Activated CD4-positive, alpha-beta T cell treated with anti-CD3 and anti-CD28 coated beads, Interleukin-2, Interleukin-4, amounts not matched to agents 100 ng/mL and 50 ng/mL, durations not matched to agents 16 hours and 8 hours (primary cell): ENCODE data around the gene SDF4.

ENCODE experiments used
- DNase-seq: peaks from one replicate; pipeline ENCODE4 v3.0.0-alpha.2; 2020; ENCODE audit warnings: low spot score

The SDF4 gene

DNA sequence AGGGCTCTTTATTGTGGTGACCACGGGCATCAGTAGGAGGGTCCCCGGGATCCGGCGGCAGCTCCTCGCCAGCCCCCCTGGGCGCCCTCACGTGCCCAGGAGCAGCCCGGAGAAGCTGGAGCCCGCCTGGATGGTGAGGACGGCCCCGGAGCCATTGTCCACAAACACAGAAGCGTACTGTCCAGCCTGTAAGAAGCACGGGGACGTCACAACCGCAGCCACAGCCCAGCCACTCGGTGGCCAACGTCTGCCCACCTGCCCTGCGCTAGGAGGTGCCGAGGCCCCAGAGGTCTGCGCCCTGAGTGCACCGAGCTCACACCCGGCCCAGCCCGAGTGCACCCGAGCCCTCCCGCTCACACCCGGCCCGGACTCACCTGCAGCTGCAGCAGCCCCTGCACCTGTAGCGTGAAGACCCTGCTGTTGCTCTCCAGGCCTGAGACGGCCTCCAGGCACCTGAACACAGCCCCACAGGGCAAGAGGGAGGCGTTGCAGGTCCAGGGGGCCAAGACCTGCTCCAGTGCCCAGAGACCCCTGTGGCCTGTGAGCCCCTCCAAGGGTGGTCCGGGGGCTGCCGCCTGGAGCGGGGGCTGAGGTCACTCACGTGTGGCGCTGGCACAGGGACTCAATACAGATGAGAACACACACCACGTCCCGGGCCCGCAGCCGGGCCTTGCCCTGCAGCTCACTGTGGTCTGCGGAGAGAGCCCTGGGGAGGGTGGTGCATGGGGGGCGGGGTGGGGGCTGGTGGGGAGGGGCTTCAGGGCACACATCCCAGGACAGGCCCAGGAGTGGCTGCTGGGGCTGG lies 10.9 kb upstream of the SDF4 start:
- no peak for DNase-seq

GRCh38 chr1:1241588-1242219 lies 9.9 kb upstream of the SDF4 start:
- no peak for DNase-seq

DNA sequence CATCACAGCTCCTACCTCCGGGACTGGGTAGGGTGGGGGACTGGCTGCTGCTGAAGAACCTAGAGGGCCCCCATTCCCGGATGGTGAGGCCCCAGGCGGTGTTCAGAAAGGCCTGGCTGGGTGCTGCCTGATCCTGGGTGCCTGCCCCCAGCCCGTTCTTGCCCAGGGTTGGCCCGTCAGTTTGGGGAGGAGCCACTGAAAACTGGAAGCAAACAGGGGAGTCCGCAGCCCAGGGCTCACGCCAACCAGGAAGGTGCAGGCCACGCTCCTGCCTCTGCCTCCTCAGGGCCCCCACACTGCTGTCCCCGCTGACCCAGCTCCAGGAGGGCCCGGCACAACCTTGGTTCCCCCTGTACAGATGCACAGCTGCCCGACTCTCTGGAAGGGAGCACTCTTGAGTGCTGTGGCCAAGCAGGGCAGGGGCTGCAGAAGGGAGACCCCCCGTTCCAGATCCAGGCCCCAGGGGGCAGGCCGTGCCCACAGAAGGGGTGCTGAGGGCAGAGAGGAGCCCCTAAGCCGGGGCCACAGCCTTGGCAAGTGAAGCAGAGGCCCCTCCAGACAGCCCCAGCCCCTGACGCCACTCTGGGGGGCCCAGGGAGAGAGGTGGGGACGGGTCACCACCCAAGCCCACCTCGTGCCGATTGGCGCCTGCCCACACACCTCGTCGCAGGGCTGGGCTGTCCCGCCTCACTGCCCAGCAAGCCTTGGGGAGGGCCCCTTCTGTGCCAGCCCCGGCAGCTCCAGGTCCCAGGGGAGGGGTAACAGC lies 9.2 kb upstream of the SDF4 start:
- DNase-seq = no peak

DNA sequence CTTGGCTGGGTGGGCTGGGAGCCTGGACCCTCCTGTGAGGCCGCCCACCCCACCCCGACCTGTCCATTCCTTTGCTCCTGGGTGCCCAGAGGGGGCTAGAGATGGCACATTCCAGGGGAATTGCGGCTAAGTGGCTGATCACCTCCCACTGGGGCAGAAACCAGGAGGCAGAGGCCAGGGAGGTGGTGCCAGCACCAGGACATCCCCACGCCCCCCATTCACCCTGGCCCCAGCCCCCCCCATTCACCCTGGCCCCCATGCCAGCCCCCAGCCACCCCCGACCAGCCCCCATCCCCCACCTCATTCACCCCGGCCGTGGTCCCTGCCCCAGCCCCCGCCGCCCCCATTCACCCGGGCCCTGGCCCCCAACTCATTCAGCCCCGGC lies 8.5 kb upstream of the SDF4 start:
- DNase-seq = no peak

- DNase-seq = no peak
Observed at GRCh38 chr1:1239614-1240347, 8.0 kb upstream of the SDF4 start.

GRCh38 chr1:1239227-1239613 lies 7.4 kb upstream of the SDF4 start:
- no peak for DNase-seq

- DNase-seq = no peak
Observed at GRCh38 chr1:1238702-1239178, 6.9 kb upstream of the SDF4 start.

DNA sequence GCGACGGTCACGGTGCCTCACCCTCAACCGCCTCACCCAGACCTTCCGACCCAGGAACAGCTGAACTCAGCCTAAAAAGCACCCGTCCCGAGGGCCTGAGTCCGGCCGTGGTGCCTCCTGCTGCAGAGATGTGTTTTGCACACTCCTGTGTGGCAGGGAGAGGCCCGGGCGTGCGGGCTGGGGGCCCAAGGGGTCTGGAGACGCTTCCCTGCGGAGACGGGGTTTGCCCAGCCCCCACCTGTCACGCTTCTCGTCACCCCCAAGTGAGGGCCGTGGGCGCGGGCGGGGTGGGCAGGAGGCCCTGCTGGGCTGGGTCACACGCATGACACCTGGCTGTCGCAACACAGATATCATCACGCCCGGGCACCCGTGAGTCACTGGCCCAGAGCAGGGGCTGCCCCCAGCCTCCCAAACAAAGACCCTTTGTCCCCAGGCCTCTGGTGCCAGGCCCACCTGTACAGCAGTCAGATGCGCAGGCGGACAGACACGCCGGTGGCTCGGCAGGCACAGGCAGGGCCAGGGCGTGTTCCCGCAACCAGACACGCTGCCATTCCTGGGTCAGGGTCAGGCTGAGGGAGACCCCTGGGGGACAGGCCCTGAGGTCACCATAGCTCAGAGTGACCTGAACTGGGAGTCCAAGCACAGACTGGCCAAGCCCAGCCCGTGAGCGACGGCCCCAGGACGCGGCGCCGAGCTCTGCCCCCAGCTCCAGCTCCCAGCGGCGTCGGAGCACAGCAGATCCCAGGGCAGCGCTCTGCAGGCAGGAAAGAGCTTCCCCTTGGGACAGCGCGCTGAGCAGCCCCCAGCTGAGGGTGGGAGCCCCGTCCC lies 6.3 kb upstream of the SDF4 start:
- no peak for DNase-seq

DNA sequence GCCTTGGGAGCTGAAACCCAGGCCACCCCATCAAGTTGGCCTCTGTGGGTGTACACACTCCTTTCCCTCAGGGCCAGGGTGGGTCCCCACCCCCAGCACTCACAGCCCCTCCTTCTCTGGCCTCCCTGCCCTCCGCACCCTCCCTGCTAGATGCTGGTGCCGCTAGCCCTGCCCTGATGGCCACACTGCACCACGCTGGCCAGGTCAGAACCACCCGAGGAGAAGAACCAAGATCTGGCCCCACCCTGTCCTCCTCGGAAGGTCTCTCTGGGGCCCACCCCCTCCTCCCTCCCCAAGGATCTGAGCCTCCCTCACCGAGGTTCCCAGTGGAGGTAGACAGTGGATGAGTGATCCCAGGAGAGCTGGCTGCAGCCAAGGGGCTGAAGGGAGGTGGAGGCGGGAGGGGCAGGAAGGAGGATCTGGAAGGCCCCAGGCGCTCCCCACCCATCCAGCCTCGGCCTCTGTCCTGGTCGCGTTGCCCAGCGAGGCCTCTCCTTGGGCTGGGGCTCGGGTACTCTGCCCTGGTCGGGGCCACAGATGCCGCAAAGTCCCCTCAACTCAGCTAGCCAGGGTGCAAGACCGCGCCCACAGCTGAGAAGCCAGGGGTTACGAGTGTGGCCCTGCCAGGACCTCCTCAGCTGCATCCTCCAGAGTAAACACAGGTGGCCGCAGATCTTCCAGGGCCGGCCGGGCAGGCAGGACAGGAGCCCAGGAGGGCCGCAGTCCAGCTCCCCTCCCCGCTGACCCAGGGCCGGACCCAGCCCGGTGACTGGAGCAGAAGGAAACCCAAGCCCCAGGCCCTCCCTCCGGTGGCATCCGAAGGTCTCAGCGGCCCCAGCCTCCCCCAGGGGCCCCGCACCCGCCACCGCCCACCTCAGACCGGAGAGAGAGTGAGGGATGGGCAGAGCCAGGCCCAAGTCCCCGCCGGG lies 5.4 kb upstream of the SDF4 start:
- DNase-seq = no peak

GRCh38 chr1:1236176-1236763 lies 4.5 kb upstream of the SDF4 start:
- no peak for DNase-seq

DNA sequence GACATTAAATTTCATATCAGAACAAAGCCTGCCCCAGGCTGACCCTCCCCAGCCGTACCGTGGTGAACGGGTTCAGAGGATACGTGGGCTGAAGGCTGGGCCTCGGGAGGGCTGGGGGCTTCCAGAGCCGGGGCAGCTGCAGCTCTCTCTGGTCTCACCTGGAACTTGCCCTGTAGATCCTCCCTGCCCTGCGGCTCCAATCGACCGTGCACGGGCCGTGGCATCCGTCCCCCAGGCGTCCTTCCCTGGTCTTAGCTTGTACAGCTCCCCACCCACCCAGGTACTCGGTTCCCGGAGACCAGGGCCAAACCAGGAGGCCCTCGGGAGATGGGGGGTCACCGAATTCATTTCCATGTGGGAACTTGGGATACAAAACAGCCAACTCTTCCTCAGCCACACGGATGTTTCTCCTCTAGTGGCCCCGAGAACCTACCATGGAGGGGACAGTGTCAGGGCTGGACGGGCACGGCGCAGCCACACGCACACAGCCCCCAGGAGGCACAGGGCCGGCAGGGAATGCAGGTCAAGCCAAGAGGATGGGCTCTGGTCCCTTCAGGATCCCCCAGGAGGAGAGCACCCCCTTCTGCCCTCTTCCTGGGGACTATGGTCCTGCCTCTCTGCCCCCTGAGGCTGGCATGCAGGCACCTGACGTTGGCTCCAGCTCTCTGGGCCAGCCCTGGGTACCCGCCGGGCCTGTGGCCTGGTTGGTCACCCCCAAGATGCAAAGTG lies 3.4 kb upstream of the SDF4 start:
- DNase-seq = no peak

- DNase-seq = no peak
Observed at GRCh38 chr1:1234180-1234808, 2.5 kb upstream of the SDF4 start.

DNA sequence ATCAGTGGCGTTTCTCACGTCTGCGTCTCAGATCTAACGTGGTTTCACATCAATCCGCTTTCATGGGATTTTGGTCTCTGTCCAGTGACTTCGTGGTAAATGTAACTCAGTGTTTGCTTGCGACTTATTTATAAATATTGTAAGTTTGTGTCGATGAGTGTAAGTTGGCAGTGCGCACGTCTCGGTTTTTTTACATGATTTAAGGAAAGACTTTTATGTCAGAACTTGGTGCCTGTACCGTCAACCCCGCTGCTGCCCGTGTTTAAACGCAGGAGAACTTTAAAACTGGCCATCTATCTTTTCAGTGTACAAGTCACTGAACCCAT lies 1.7 kb upstream of the SDF4 start:
- DNase-seq = no peak

DNA sequence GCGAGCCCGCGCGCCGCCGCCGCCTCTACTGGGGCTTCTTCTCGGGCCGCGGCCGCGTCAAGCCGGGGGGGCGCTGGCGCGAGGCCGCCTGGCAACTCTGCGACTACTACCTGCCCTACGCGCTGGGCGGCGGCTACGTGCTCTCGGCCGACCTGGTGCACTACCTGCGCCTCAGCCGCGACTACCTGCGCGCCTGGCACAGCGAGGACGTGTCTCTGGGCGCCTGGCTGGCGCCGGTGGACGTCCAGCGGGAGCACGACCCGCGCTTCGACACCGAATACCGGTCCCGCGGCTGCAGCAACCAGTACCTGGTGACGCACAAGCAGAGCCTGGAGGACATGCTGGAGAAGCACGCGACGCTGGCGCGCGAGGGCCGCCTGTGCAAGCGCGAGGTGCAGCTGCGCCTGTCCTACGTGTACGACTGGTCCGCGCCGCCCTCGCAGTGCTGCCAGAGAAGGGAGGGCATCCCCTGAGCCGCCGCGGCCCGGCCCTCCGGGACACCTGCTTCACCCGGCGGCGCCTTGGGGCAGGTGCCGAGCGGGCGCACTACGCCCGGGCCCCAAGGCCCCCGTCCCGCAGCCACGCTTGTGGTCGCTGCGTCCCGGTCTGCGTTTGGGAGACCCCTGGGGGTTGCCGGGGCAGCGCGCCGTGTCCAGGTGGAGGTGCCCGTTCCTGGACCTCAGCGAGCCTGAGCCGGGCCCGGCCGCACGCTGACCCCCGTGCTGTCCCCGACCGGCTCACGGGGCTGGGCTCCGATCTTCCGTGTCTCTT lies 1.2 kb upstream of the SDF4 start:
- no peak for DNase-seq

GRCh38 chr1:1232208-1232795 lies 501 bp upstream of the SDF4 start, which contains the start of gene B3GALT6:
Gene B3GALT6 (plus strand): TSS chr1:1232237. CDS start chr1:1232279, 42 bp downstream.
- no peak for DNase-seq

DNA sequence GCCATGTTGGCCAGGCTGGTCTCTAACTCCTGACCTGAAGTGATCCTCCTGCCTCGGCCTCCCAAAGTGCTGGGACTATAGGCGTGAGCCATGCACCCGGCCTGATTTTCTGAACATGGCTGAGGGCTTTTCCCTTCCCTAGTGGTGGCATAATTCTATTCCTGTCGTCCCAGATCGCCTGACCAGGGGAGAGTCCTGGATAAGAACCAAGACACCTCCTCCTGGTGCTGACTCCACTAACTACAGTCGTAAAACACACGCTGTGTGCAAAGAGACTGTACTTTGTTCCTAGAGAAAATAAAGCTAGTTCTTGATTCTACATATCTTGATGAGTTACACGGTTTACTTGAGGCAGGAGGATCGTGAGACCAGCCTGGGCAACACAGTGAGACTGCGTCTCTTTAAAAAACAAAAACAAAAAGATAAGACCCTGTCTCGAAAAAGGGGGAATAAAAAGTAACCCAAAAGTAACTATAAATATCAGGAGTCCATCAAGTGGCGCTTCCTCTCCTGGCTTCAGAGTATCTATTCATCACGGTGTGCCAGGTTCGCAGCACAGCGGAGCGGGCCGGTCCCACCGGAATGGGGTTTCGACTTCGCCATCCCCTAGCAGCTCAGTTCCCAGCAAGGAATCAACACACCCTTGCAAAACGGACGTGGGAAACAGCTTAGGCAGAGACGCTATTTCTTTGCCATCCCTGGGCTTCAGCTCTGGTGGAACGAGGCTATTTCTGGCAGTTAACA lies 973 bp downstream of the SDF4 start:
- DNase-seq = no peak

DNA sequence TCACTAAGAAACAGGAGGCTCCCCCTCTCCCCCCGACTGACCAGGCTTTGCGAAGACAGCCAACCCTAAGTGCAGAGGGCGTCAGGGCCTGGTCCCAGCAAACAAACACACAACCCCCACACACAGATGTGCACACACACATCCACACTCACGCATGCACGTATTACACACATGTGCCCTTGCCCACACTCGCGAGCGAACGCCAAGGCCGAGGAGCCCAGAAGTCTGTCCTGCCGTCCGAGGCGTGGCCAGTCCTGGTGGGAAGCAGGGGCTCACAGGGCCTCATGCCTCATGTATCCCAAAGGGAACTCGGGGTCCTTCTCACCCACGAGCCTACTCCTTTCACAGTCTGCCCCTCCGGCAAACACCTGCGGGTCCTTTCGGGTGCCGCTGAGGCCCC lies 2.0 kb downstream of the SDF4 start:
- DNase-seq = no peak
